ENCODE data around the gene SCART1. TPM values are rescaled to one million over a fixed set of nuclear protein-coding genes. Genes with fewer than 3 reads are reported as not detected.

Gene SCART1
- total and polyA plus RNA-seq, 2 of the 4 experiments (the other 2 are of a cell fraction), result 0.54 to 2.1 TPM

GRCh38 chr10:133454204-133454893 is 604 bp downstream of the SCART1 start:
- DNase-seq (no peak), ATAC-seq (ENCODE audit: low read depth) (no peak)
- Histone ChIP-seq H2BK5ac (ENCODE audit: low read depth, low read length, poor library complexity, severe bottlenecking) (no peak overlapping the region), H3K4me2 (ENCODE audit: low read depth, low read length) (no peak overlapping the region), H3K36me3 (ENCODE audit: control insufficient read depth, insufficient read depth, low read length) (no peaks in the 10 kb centered on the region), H3K56ac (ENCODE audit: extremely low read depth, insufficient read depth, low read length) (no peak overlapping the region), H3K4ac (ENCODE audit: low read depth, low read length) (no peak overlapping the region), H3K23ac (ENCODE audit: low read depth, low read length) (no peak overlapping the region), H4K8ac (ENCODE audit: low read depth in 2 of 2, low read length in 2 of 2) (no peak overlapping the region), H3K9me3 (ENCODE audit: control insufficient read depth, insufficient read depth, low read length) (no peaks in the 10 kb centered on the region), H4K5ac (ENCODE audit: low read depth, low read length) (no peak overlapping the region), H2AFZ (replicated peaks; ENCODE audit: low read length, poor library complexity) (no peak overlapping the region), H4K91ac (ENCODE audit: insufficient read depth, low read depth, low read length) (no peak overlapping the region), H2BK20ac (ENCODE audit: low read depth, low read length) (no peak overlapping the region), H2BK15ac (ENCODE audit: low read depth, low read length) (no peak overlapping the region), H2BK120ac (ENCODE audit: low read depth, low read length) (no peak overlapping the region), H2AK9ac (replicated peaks; ENCODE audit: low read depth, low read length, poor library complexity) (no peak overlapping the region), H3K27me3 (ENCODE audit: control insufficient read depth, insufficient read depth, low read length) (no peaks in the 10 kb centered on the region), H3K18ac (ENCODE audit: low read depth, low read length) (no peak overlapping the region), H2AK5ac (ENCODE audit: low read depth, low read length) (no peak overlapping the region), H3K4me3 (ENCODE audit: insufficient read depth, low read depth, low read length) (no peak overlapping the region), H3K9me1 (ENCODE audit: insufficient read depth, low read length) (no peaks in the 10 kb centered on the region), H3K4me1 (ENCODE audit: control insufficient read depth, insufficient read depth, low read length) (no peaks in the 10 kb centered on the region), H3K27ac (ENCODE audit: insufficient read depth, low read length) (no peak overlapping the region), H3K14ac (replicated peaks; ENCODE audit: low read depth, low read length) (no peak overlapping the region), H3K79me1 (ENCODE audit: low read depth in 1 of 2, low read length in 2 of 2) (no peaks in the 10 kb centered on the region), H4K20me1 (ENCODE audit: insufficient read depth, low read length) (no peaks in the 10 kb centered on the region), H3K9ac (ENCODE audit: low read depth, low read length) (no peak overlapping the region)
- POLR2A ChIA-PET (ENCODE audit: unreplicated experiment), result no interaction called here
- dilution Hi-C loops (cut with HindIII; ENCODE audit: low sequenced_read_pairs, unreplicated experiment) (no loop called here), intact Hi-C loops (cut with micrococcal nuclease) (no loop called here), in situ Hi-C loops (cut with MboI; ENCODE audit: low sequenced_read_pairs) (no loop called here)
- CTCF ChIA-PET, result no interaction called here
- WGBS, 2 experiments (ENCODE audit: extremely low coverage in 2 of 2, insufficient read length in 1 of 2), result 63% methylated on average over 3 of the region's 10 CpGs; no CpG with 5 or more reads in 1 of the 2 experiments
- TF ChIP-seq BHLHE40 (IDR thresholded peaks at IDR 0.05; ENCODE audit: low read depth, low read length) (no peak), ELK1 (IDR thresholded peaks at IDR 0.05; ENCODE audit: borderline replicate concordance, low read depth, low read length) (no peak), RCOR1 (IDR thresholded peaks at IDR 0.05; ENCODE audit: insufficient replicate concordance, low read length) (no peak), RAD21 (IDR thresholded peaks at IDR 0.05; ENCODE audit: low read length) (no peak), FOS (IDR thresholded peaks at IDR 0.05; ENCODE audit: low read depth, low read length) (no peak), NFE2L2 (IDR thresholded peaks at IDR 0.05; ENCODE audit: low read depth, low read length) (no peak), MAZ (IDR thresholded peaks at IDR 0.05; ENCODE audit: borderline replicate concordance, low read depth, low read length) (no peak), CEBPB (IDR thresholded peaks at IDR 0.05; ENCODE audit: low read depth, low read length) (no peak), POLR2A (IDR thresholded peaks at IDR 0.05; ENCODE audit: low read depth, low read length) (no peak), CTCF (conservative IDR thresholded peaks at IDR 0.05; ENCODE audit: low read depth, low read length) (no peak), MAFK (IDR thresholded peaks at IDR 0.05; ENCODE audit: low read depth, low read length) (no peak), USF2 (IDR thresholded peaks at IDR 0.05; ENCODE audit: low read depth, low read length) (no peak), CHD1 (IDR thresholded peaks at IDR 0.05; ENCODE audit: low read depth, low read length) (no peak), RFX5 (IDR thresholded peaks at IDR 0.05; ENCODE audit: low read depth, low read length) (no peak), MXI1 (IDR thresholded peaks at IDR 0.05; ENCODE audit: borderline replicate concordance, low read depth, low read length) (no peak), SMC3 (IDR thresholded peaks at IDR 0.05; ENCODE audit: low read depth, low read length) (no peak)
- BruUV-seq (replicated peaks), result no TSS peak
